Measurements from ENCODE around the gene RABL2B.
"Not testable (repeated sequence)": the region's sequence is repeated elsewhere in the genome, so short reads cannot be mapped to it uniquely, and the experiment has no call there.

The RABL2B gene

DNA sequence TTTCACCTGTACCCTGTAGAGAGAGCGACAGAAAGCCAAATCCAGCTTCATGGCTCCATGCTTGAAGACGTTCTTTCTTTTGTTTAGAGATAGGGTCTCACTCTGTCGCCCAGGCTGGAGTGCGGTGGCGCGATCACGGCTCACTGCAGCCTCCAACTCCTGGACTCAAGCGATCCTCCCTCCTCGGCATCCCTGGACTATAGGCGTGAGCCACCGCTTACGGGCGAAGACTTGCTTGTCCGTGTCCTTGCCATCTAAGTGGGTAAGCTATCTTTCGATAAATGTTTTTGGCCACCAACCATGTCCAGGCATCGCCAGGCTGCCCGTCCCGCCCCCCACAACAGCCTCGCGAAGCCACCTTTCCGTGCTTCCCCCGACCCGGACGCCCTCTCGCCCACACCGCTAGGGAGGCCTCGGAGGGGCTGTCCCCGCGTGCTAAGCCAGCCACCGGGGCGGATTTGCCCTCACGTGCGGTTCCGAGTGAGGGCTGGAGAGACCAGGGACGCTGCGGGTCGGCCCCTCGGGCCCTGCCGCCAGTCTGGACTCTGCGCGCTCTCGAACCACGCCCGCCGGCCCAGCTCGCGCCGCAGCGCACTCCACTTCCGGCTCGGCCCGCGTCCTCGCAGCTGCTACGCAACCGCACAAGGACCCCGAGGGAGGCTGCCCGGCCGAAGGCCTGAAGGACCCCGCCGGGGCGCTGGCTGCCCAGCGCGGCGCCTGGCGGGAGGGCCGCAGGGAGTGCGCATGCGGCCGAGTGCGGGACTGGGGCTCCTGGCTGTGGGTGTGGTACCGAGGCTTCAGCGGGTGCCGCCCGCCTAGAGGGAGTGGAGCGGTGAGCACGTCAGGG lies at the start of gene RABL2B:
RABL2B (minus strand) TSS at position 604 of the 847 bp plus-strand sequence. CDS start 1,342 bp downstream, outside the sequence.
- DNase-seq: peak; percentile 31 to 76

- not testable (repeated sequence) for DNase-seq
Measured at GRCh38 chr22:50786936-50787335, 3.5 kb upstream of the RABL2B start.

DNA sequence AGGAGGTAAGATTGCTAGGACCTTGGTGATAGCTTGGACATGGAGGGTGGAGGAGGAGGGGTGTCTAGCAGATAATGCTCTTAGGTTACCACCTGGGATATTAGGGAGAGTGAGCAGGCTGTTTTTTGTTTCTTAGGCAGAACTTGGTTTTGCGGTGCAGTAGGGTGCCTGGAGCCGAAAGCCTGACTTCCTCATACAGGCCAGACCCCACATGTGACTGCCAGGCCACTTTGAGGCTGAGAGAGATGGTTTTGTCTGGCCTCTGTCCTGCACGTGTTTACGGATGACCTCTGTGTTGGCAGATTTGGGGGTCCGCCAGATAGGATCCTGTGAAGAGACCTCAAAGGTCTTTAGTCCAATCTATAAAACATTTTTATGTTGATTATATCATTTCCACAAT lies 1.9 kb upstream of the RABL2B start:
- DNase-seq: not testable (repeated sequence)

GRCh38 chr22:50783880-50784276 lies 442 bp upstream of the RABL2B start:
- DNase-seq: not testable (repeated sequence)

GRCh38 chr22:50782253-50782652 lies 1.2 kb downstream of the RABL2B start:
- not testable (repeated sequence) for DNase-seq

GRCh38 chr22:50780244-50780643 lies 3.2 kb downstream of the RABL2B start:
- DNase-seq: not testable (repeated sequence)

DNA sequence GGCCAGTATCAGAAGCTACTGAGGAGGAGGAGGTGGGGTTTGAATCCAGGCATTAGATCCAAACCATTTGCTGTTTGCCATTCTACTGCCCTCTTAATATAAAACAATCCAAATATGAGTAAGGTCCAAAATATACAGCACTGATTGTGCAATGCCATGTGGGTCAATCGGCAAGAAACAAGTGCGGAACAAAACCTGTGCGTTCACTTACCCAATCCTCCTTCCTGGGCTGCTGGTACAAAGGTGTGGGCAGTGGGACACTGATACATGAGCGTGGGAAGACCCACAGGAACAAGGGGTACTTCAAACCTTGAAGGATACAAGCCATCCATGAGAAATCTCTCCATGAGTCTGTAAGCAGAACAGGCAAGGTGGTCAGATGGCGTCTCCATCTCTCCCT lies 5.8 kb downstream of the RABL2B start:
- not testable (repeated sequence) for DNase-seq

DNA sequence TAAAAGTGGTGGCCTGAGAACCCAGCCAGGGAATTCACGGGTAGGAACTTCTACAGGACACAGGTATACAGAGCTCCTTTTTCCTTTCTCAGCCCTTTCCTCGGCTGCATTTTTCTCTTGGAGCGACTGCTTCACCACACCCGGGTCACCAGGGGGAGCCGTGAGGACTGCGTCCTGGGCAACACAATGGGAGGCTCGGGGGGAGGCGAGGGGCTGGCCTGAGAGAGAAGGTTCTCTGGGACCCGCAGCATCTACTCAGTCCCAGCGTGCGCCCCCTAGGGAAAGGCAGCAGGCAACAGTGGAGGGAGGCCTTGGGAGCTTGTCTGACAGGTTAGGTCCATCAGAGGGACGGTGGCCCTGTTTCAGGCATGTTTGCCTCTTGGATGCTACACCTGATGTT lies 8.3 kb downstream of the RABL2B start:
- DNase-seq: peak; percentile 80 to 88

- DNase-seq: not testable (repeated sequence)
Measured at GRCh38 chr22:50764288-50764687, 19.1 kb downstream of the RABL2B start.

DNA sequence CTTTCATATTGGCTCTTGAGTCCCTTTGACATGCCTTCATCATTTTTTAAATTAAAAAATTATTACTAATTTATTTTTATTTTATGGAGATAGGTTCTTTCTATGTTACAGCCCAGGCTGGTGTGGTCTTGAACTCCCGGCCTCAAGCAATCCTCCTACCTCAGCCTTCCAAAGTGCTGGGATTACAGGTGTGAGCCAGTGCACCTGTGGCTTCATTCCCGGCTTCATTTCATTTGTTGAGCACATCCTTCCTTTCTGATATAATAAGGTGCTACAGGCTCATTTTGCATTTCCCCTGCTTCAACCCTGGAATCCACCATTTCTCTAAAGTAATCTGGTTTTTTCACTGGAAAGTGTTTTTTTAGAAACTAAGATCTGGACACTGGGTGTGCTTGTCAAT lies 21.6 kb downstream of the RABL2B start:
- DNase-seq: not testable (repeated sequence)

GRCh38 chr22:50759597-50760341 lies 23.7 kb downstream of the RABL2B start:
- not testable (repeated sequence) for DNase-seq

- peak; percentile 5 to 56 for DNase-seq
Measured at GRCh38 chr22:50756949-50757491, 26.4 kb downstream of the RABL2B start.

GRCh38 chr22:50756406-50756805 lies 27.0 kb downstream of the RABL2B start:
- not testable (repeated sequence) for DNase-seq

DNA sequence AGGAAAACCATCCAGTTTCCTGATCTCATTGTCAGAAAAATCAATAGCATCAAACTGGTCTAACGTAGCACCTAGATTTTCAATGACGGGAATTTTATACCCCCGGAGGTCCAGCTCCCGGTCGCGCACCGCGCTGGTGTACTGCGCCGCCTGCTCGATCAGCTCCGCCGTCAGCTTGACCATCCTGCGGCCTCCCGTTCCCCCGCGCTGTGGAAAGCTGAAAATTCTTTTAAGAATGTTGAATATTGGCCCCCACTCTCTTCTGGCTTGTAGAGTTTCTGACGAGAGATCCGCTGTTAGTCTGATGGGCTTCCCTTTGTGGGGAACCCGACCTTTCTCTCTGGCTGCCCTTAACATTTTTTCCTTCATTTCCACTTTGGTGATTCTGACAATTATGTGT lies 28.2 kb downstream of the RABL2B start:
- DNase-seq: not testable (repeated sequence)

DNA sequence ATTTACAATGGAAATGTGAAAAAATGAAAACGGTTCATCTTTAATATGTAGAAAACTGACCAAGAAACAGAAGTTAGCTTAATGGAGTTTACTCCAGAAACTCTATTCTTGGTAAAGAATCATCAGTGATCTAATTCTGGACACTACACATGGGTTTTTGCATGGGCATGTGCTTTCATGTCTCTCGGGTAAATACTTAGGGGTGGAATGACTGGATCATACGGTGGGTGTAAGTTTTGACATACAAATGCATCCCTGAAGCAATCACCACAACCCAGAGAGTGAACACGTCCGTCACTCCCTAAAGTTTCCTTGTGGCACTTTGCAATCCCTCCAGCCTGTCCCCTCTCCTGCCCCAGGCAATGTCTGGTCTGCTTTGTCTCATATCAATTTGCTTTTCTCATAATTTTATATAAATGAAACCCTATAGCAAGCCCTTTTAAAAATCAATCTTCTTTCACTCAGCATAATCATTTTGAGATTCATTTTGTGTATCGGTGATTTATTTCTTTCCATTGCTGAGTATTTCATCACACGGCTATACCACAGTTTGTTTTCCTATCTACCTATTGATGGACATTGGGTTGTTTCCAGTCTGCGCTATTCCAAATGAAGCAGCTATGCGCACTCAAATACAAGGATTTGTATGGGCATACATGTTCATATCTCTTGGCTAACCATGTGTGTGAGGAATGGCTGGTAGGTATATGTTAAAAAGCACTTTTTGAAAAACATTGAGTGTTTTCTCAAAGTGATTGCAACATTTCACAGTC lies 33.9 kb downstream of the RABL2B start:
- DNase-seq: not testable (repeated sequence)

DNA sequence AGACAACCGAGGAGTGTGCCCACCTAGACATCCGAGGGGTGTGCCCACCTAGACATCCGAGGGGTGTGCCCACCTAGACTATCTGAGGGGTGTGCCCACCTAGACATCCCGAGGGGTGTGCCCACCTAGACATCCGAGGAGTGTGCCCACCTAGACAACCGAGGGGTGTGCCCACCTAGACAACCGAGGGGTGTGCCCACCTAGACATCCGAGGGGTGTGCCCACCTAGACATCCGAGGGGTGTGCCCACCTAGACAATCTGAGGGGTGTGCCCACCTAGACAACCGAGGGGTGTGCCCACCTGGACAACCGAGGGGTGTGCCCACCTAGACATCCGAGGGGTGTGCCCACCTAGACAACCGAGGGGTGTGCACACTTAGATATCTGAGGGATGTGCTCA lies 34.8 kb downstream of the RABL2B start:
- DNase-seq: not testable (repeated sequence)

- DNase-seq: not testable (repeated sequence)
Measured at GRCh38 chr22:50747521-50747920, 35.9 kb downstream of the RABL2B start.

- not testable (repeated sequence) for DNase-seq
Measured at GRCh38 chr22:50744424-50744823, 39.0 kb downstream of the RABL2B start.

GRCh38 chr22:50740714-50741113 lies 42.7 kb downstream of the RABL2B start:
- not testable (repeated sequence) for DNase-seq

- DNase-seq: no peak
Measured at GRCh38 chr22:50739894-50740293, 43.5 kb downstream of the RABL2B start.

DNA sequence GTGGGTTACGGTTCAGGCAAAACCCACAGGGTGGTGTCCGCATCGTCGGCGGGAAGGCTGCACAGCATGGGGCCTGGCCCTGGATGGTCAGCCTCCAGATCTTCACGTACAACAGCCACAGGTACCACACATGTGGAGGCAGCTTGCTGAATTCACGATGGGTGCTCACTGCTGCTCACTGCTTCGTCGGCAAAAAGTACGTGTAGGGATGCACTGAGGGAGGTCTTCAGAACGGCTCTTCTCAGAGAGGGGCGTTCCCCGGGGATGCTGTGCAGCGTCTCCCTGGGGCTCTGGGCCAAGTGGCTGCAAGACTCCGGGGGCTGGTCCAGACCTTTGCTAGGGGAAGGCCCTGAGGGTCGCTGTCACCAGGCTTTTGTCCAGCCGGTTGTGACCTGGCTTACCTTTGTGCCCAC lies 44.2 kb downstream of the RABL2B start:
- no peak for DNase-seq

- no peak for DNase-seq
Measured at GRCh38 chr22:50738649-50739227, 44.7 kb downstream of the RABL2B start.

Data from NCI-H526 (cell line).